Mesenchymal stem cell (in vitro differentiated cells and primary cell): ENCODE data around the gene REC114.

Source experiments
- DNase-seq: peaks from one replicate; pipeline ENCODE4 v3.0.0-alpha.2; 2013
- H2AFZ ChIP-seq: one replicate; pipeline ENCODE4 v1.6.1; 2013; ENCODE audit warnings: low read depth, mild to moderate bottlenecking, control low read depth, inconsistent platforms, low read length, moderate library complexity
- H2AK5ac ChIP-seq: 2 replicates; pipeline ENCODE4 v1.6.1; 2013; ENCODE audit warnings: low read length, moderate library complexity, mild to moderate bottlenecking, inconsistent platforms; ENCODE audit not compliant: severe bottlenecking
- H2BK120ac ChIP-seq: one replicate; pipeline ENCODE4 v1.6.1; 2013; ENCODE audit warnings: low read depth, mild to moderate bottlenecking, inconsistent platforms, low read length, moderate library complexity
- H2BK12ac ChIP-seq, 2 experiments: one replicate each; pipeline ENCODE4 v1.6.1; 2013; ENCODE audit warnings: inconsistent platforms in 2 of 2, low read length in 2 of 2, mild to moderate bottlenecking in 2 of 2, moderate library complexity in 2 of 2, control low read depth in 1 of 2
- H2BK15ac ChIP-seq: one replicate; pipeline ENCODE4 v1.6.1; 2013; ENCODE audit warnings: mild to moderate bottlenecking, low read depth, inconsistent platforms; ENCODE audit not compliant: poor library complexity, severe bottlenecking
- H2BK5ac ChIP-seq: 2 replicates; pipeline ENCODE4 v1.6.1; 2013; ENCODE audit warnings: low read depth, mild to moderate bottlenecking, low read length, control low read depth, inconsistent platforms; ENCODE audit not compliant: poor library complexity, severe bottlenecking
- H3K14ac ChIP-seq, 2 experiments: one replicate each; pipeline ENCODE4 v1.6.1; 2013; ENCODE audit warnings: inconsistent platforms in 2 of 2, low read length in 2 of 2, control low read depth in 1 of 2, mild to moderate bottlenecking in 1 of 2, moderate library complexity in 1 of 2
- H3K18ac ChIP-seq, 2 experiments: one replicate each; pipeline ENCODE4 v1.6.1; 2013; ENCODE audit warnings: inconsistent platforms in 2 of 2, low read length in 2 of 2, control low read depth in 1 of 2, low read depth in 1 of 2, mild to moderate bottlenecking in 1 of 2
- H3K23ac ChIP-seq, 2 experiments: one replicate each; pipeline ENCODE4 v1.6.1; 2013; ENCODE audit warnings: inconsistent platforms in 2 of 2, low read length in 2 of 2, mild to moderate bottlenecking in 2 of 2, moderate library complexity in 2 of 2, control low read depth in 1 of 2
- H3K27ac ChIP-seq: 2 replicates; pipeline ENCODE4 v1.5.1; 2013; ENCODE audit warnings: mild to moderate bottlenecking, moderate library complexity, low read length, control low read depth, inconsistent platforms; ENCODE audit not compliant: poor library complexity, severe bottlenecking
- H3K27me3 ChIP-seq, 2 experiments: 2 replicates each; pipeline versions ENCODE4 v1.6.1 to v1.7.0; 2013; ENCODE audit warnings: low read length in 2 of 2, mild to moderate bottlenecking in 2 of 2, moderate library complexity in 2 of 2, control low read depth in 1 of 2, inconsistent platforms in 1 of 2; ENCODE audit not compliant: control insufficient read depth in 1 of 2, insufficient read depth in 1 of 2
- H3K36me3 ChIP-seq, 2 experiments: 2 replicates each; pipeline versions ENCODE4 v1.6.1 to v1.7.0; 2013; ENCODE audit warnings: low read length in 2 of 2, control low read depth in 1 of 2, inconsistent platforms in 1 of 2, low read depth in 1 of 2, mild to moderate bottlenecking in 1 of 2; ENCODE audit not compliant: insufficient read depth in 2 of 2, control insufficient read depth in 1 of 2
- H3K4ac ChIP-seq, 2 experiments: one replicate each; pipeline ENCODE4 v1.6.1; 2013; ENCODE audit warnings: inconsistent platforms in 2 of 2, low read length in 2 of 2, mild to moderate bottlenecking in 2 of 2, moderate library complexity in 2 of 2, control low read depth in 1 of 2, low read depth in 1 of 2
- H3K4me1 ChIP-seq: 2 replicates; pipeline ENCODE4 v1.6.1; 2013; ENCODE audit warnings: low read depth, low read length, control low read depth; ENCODE audit not compliant: control insufficient read depth, insufficient read depth
- H3K4me2 ChIP-seq: 2 replicates; pipeline ENCODE4 v1.6.1; 2013; ENCODE audit warnings: low read length, mild to moderate bottlenecking, inconsistent platforms; ENCODE audit not compliant: poor library complexity, severe bottlenecking
- H3K4me3 ChIP-seq, 2 experiments: 2 replicates each; pipeline versions ENCODE4 v1.5.1 to v1.7.0; 2013; ENCODE audit warnings: low read length in 2 of 2, mild to moderate bottlenecking in 2 of 2, control low read depth in 1 of 2, low read depth in 1 of 2; ENCODE audit not compliant: insufficient read depth in 1 of 2
- H3K79me1 ChIP-seq: replicated peaks from 2 replicates; pipeline ENCODE4 v1.6.1; 2013; ENCODE audit warnings: mild to moderate bottlenecking, control low read depth, low read length, inconsistent platforms; ENCODE audit not compliant: poor library complexity, severe bottlenecking
- H3K9ac ChIP-seq: 2 replicates; pipeline ENCODE4 v1.7.0; 2013; ENCODE audit warnings: mild to moderate bottlenecking, low read length, moderate library complexity
- H3K9me3 ChIP-seq: 2 replicates; pipeline ENCODE4 v1.7.0; 2013; ENCODE audit warnings: mild to moderate bottlenecking, low read length; ENCODE audit not compliant: control insufficient read depth
- H4K8ac ChIP-seq: one replicate; pipeline ENCODE4 v1.6.1; 2013; ENCODE audit warnings: inconsistent platforms, mild to moderate bottlenecking, low read length, moderate library complexity
- H4K91ac ChIP-seq: one replicate; pipeline ENCODE4 v1.6.1; 2013; ENCODE audit warnings: mild to moderate bottlenecking, low read length, inconsistent platforms
- WGBS: methylation state at CpG from one replicate; pipeline ENCODE4 v1.1.7; 2013; ENCODE audit warnings: mixed read lengths; 5-methylcytosine and 5-hydroxymethylcytosine counted together

Gene REC114

GRCh38 chr15:73572296-73572695 is 129.3 kb downstream of the REC114 start:
- H2BK5ac ChIP-seq = no peak overlapping the region
- 94% methylated on average over 5 of the region's 5 CpGs for WGBS
- no peaks in the 10 kb centered on the region for H3K9me3 ChIP-seq
- H3K79me1 ChIP-seq = peaks cover 29% of the 10 kb centered on the region
- H3K4me3 ChIP-seq = no peak overlapping the region
- DNase-seq = no peak
- H3K27me3 ChIP-seq = no peaks in the 10 kb centered on the region
- H4K91ac ChIP-seq = no peak overlapping the region
- no peak overlapping the region for H2BK120ac ChIP-seq
- peaks cover 30 to 92% of the 10 kb centered on the region in 2 experiments for H3K36me3 ChIP-seq
- no peak overlapping the region for H4K8ac ChIP-seq
- H3K4me1 ChIP-seq = peaks cover 23% of the 10 kb centered on the region
- H2BK15ac ChIP-seq = no peak overlapping the region
- H3K14ac ChIP-seq = no peak overlapping the region
- no peak overlapping the region for H2BK12ac ChIP-seq
- no peak overlapping the region for H3K23ac ChIP-seq
- no peak overlapping the region for H3K9ac ChIP-seq
- H3K27ac ChIP-seq = no peak overlapping the region
- H2AK5ac ChIP-seq = no peak overlapping the region
- no peak overlapping the region for H3K4me2 ChIP-seq
- no peak overlapping the region for H2AFZ ChIP-seq
- no peak overlapping the region for H3K4ac ChIP-seq
- no peak overlapping the region for H3K18ac ChIP-seq

GRCh38 chr15:73573037-73573436 is 130.1 kb downstream of the REC114 start:
- Histone ChIP-seq H2BK5ac (no peak overlapping the region), H2BK120ac (no peak overlapping the region), H3K4ac (no peak overlapping the region), H3K4me1 (peaks cover 23% of the 10 kb centered on the region), H2BK15ac (no peak overlapping the region), H3K4me2 (no peak overlapping the region), H3K14ac (no peak overlapping the region), H3K9ac (no peak overlapping the region), H4K8ac (no peak overlapping the region), H2AK5ac (no peak overlapping the region), H3K18ac (no peak overlapping the region), H3K4me3 (no peak overlapping the region), H3K79me1 (peaks cover 28% of the 10 kb centered on the region), H3K36me3 (peaks cover 27 to 90% of the 10 kb centered on the region in 2 experiments), H4K91ac (no peak overlapping the region), H3K23ac (no peak overlapping the region), H3K9me3 (no peaks in the 10 kb centered on the region), H2AFZ (no peak overlapping the region), H3K27ac (no peak overlapping the region), H2BK12ac (no peak overlapping the region), H3K27me3 (no peaks in the 10 kb centered on the region)
- 100% methylated on average over 1 of the region's 1 CpG for WGBS
- no peak for DNase-seq

GRCh38 chr15:73573572-73573971 is 130.6 kb downstream of the REC114 start:
- WGBS = 87% methylated on average over 9 of the region's 9 CpGs
- no peak overlapping the region for H3K18ac ChIP-seq
- no peak overlapping the region for H3K9ac ChIP-seq
- H4K91ac ChIP-seq = no peak overlapping the region
- H2BK15ac ChIP-seq = no peak overlapping the region
- no peak overlapping the region for H3K14ac ChIP-seq
- no peak overlapping the region for H3K23ac ChIP-seq
- H3K79me1 ChIP-seq = peaks cover 25% of the 10 kb centered on the region
- H3K9me3 ChIP-seq = no peaks in the 10 kb centered on the region
- no peak overlapping the region for H2BK5ac ChIP-seq
- H2BK12ac ChIP-seq = no peak overlapping the region
- no peak overlapping the region for H3K4me3 ChIP-seq
- no peak overlapping the region for H3K27ac ChIP-seq
- peak overlapping the region; percentile 20 for H2AK5ac ChIP-seq
- no peak overlapping the region for H3K4ac ChIP-seq
- H3K4me1 ChIP-seq = peaks cover 24% of the 10 kb centered on the region
- H2BK120ac ChIP-seq = no peak overlapping the region
- H3K4me2 ChIP-seq = no peak overlapping the region
- peaks cover 23 to 89% of the 10 kb centered on the region in 2 experiments for H3K36me3 ChIP-seq
- no peak overlapping the region for H4K8ac ChIP-seq
- DNase-seq = peak; percentile 60
- H2AFZ ChIP-seq = no peak overlapping the region
- no peaks in the 10 kb centered on the region for H3K27me3 ChIP-seq

- Histone ChIP-seq H3K4ac (no peak overlapping the region), H2BK15ac (no peak overlapping the region), H3K4me3 (no peak overlapping the region), H4K8ac (no peak overlapping the region), H3K14ac (no peak overlapping the region), H3K4me2 (no peak overlapping the region), H3K79me1 (peaks cover 19% of the 10 kb centered on the region), H2BK5ac (no peak overlapping the region), H2AFZ (no peak overlapping the region), H3K27me3 (no peaks in the 10 kb centered on the region), H3K9ac (no peak overlapping the region), H3K4me1 (peaks cover 12% of the 10 kb centered on the region), H3K23ac (no peak overlapping the region), H2BK120ac (no peak overlapping the region), H3K36me3 (peaks cover 11 to 80% of the 10 kb centered on the region in 2 experiments), H4K91ac (no peak overlapping the region), H3K27ac (peak overlapping the region; percentile 31), H3K18ac (no peak overlapping the region), H2AK5ac (no peak overlapping the region), H2BK12ac (no peak overlapping the region), H3K9me3 (no peaks in the 10 kb centered on the region)
- 88% methylated on average over 2 of the region's 3 CpGs for WGBS
- DNase-seq = no peak
Observed at GRCh38 chr15:73575636-73576247, 132.8 kb downstream of the REC114 start.
